GM19395 (cell line): ENCODE data around the gene GALNT14.

Experiments used
- ATAC-seq: cut with Tn5 transposase; IDR thresholded peaks from one replicate; pipeline ENCODE4 v1.9.1; 2021; ENCODE audit warnings: mild to moderate bottlenecking, moderate library complexity; ENCODE audit not compliant: unreplicated experiment

The GALNT14 gene

DNA sequence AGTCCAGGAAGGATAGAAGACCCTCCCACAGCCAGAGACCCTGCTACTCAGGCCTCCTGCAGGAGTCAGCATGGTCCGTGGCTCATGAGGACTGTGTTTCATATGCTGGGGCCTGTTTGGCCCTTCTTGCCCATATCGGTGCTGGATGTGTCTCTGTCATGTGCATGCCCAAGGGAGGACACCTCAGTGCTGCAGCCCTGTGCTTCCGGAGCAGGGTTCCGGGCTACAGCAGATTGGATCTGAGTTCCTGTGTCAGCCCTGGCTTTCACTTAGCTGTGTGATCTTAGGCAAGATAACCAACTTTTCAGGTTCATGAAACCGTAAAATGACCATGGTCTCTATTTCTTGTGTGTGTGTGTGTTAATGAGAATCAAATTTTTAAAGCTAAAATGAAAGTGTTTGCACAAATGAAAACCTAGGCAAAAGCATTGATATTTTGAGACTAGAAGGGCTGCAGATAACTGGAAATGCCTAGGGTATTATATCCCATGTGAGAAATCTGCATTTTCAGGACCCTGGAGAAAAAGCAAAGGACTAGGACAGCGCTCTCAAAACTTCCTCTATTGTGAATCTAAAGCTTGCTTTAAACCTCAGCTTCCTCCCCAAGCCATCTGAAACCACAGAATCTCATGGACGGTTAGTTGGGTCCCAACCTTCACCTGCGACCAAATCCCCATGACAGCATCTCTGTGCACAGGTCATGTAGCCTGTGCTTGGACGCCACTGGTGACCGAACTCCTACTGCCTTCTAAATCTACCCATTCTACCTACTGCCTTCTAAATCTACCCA is 272.2 kb downstream of the GALNT14 start:
- no peak for ATAC-seq

DNA sequence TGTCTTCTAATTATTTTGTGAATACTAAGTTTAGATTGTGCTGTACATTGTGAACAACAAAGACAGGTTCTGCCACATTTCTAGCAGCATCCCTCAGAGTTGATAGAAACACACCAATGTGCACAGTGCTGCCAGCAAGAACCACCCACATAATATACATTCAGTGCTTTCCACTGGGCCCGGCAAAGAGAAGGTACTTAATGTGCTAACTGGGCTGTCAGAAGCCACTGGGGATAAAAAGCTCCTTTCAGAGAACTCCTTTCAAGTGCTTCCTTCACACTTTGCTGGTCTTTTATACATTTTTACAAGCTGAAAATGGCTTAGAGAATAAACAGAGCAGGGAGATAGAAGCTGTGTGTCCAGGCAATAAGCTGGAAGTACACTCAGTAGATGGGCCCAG is 273.0 kb downstream of the GALNT14 start:
- ATAC-seq: no peak

DNA sequence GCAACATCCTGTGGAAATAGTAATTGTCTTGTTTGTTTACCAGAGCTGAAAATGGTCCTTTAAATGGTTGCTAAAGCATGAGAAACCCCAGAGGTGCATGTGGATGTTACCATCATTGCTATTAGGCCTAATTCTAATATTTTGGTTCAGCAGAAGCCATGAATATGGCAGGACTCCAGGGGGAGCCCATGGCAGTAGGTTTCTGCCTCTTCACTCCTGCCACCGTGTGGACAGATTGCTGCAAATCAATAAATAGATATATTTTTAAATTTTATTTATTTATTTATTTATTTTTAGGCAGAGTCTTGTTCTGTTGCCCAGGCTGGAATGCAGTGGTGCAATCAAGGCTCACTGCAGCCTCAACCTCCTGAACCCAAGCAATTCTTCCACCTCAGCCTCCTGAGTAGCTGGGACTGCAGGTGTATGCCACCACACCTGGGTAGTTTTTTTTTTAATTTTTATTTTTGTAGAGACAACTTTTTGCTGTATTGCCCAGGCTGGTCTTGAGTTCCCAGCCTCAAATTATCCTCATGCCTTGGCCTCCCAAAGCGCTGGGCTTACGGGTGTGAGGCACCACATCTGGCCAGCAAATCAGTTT is 276.1 kb downstream of the GALNT14 start:
- peak; percentile 62 for ATAC-seq

DNA sequence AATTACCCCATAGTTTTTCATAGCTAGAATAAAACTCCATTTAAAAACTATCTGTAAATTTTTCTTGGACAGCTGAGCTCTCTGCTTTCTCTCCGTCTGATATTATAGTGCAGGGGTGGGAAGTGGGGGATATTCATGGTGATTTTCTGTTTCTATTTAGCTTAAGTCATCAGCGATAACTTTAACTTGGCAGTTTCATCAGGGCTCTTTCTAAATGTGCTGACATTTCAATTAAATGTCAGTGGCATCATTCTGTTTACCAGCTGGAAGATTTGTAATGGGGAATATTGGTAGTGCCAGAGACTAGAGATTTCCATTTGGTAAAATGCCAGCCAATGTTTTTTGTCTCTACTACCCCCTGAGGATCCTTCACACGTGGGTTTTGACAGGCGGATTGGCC is 277.5 kb downstream of the GALNT14 start:
- no peak for ATAC-seq
